Stomach (tissue), 4 donors: ENCODE data around the gene SUSD5.

Experiments
- CTCF ChIP-seq, 7 experiments: fragments of 450-650 bp in 4 of 7; fragments of 200-600 bp in 3 of 7; sonication (generic) in 3 of 7; IDR thresholded peaks; one replicate each; pipeline ENCODE4 v1.5.1; 2016 to 2019; ENCODE audit warnings: antibody characterized with exemption in 7 of 7, control low read depth in 2 of 7, mild to moderate bottlenecking in 1 of 7
- EP300 ChIP-seq: sonication (generic); formaldehyde crosslinking; IDR thresholded peaks from one replicate; pipeline ENCODE4 v1.6.1; 2017; ENCODE audit warnings: antibody characterized with exemption
- POLR2A ChIP-seq, 4 donors: fragments of 450-650 bp; IDR thresholded peaks; one replicate each; pipeline ENCODE4 v1.6.1; 2016; ENCODE audit warnings: antibody characterized with exemption in 4 of 4, control low read depth in 2 of 4, mild to moderate bottlenecking in 1 of 4, moderate library complexity in 1 of 4
- POLR2AphosphoS5 ChIP-seq, 3 donors: sonication (generic); formaldehyde crosslinking; IDR thresholded peaks; one replicate each; pipeline ENCODE4 v1.6.1; 2016; ENCODE audit warnings: antibody characterized with exemption in 3 of 3

DNA sequence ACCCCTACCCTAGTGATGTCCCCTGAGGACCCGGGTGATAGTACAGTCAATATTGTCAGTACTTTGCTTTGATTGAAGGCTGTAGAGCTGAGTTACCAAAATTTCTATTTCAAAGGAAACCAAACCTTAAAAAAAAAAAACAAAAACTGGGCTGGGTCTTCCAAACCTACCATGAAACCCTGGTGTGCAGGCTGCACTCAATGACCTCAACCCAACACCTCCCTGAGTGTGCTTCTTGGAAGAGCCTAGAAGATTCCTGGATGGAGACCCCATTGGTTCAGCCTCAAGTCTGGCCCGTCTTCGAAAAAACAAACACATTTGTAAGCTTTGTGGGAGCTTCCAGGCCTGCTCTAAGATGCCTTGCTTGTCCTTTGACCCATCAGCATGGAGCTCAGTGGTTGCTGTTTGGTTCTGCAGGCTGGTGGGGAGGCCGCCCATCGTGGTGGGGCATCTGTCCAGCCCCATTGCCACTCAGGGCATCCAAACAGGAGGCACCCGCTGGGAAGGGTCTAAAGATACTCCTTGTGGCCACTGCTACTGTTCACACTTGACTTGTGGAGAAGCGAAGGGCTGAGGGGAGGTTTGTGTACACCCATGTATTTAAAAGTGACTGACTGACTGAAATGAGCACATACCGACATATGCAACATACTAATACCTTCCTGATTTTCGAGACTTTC lies 72.6 kb downstream of the SUSD5 start:
- TF ChIP-seq POLR2AphosphoS5 (IDR thresholded peaks at IDR 0.05), result no peak
- no peak for TF ChIP-seq CTCF (IDR thresholded peaks at IDR 0.05)
- no peak for TF ChIP-seq POLR2A (IDR thresholded peaks at IDR 0.05)
- no peak for TF ChIP-seq EP300
